ENCODE measurements around the gene TRAK2.
A peak's percentile ranks its signal among the peaks of the same experiment; 100 is the strongest.
"Not testable (repeated sequence)": the region's sequence is repeated elsewhere in the genome, so short reads cannot be mapped to it uniquely, and the experiment has no call there.

TRAK2 gene

GRCh38 chr2:201448061-201448460 is 3.2 kb downstream of the TRAK2 start:
- no peak for DNase-seq

- no peak for DNase-seq
Measured at GRCh38 chr2:201447086-201447485, 4.2 kb downstream of the TRAK2 start.

- no peak for DNase-seq
Measured at GRCh38 chr2:201444746-201445465, 6.4 kb downstream of the TRAK2 start.

GRCh38 chr2:201441409-201441808 is 9.8 kb downstream of the TRAK2 start:
- no peak for DNase-seq

- no peak for DNase-seq
Measured at GRCh38 chr2:201440182-201440581, 11.1 kb downstream of the TRAK2 start.

- not testable (repeated sequence) for DNase-seq
Measured at GRCh38 chr2:201439336-201439922, 11.8 kb downstream of the TRAK2 start.

GRCh38 chr2:201436141-201436540 is 15.1 kb downstream of the TRAK2 start:
- no peak for DNase-seq

GRCh38 chr2:201433394-201433995 is 17.8 kb downstream of the TRAK2 start:
- DNase-seq: no peak

GRCh38 chr2:201432621-201433393 is 18.5 kb downstream of the TRAK2 start:
- DNase-seq: peak; percentile 23

- no peak for DNase-seq
Measured at GRCh38 chr2:201432038-201432620, 19.1 kb downstream of the TRAK2 start.

GRCh38 chr2:201430839-201431238 is 20.4 kb downstream of the TRAK2 start:
- no peak for DNase-seq

GRCh38 chr2:201430322-201430721 is 20.9 kb downstream of the TRAK2 start:
- not testable (repeated sequence) for DNase-seq

GRCh38 chr2:201429835-201430234 is 21.4 kb downstream of the TRAK2 start:
- not testable (repeated sequence) for DNase-seq

- not testable (repeated sequence) for DNase-seq
Measured at GRCh38 chr2:201428366-201428765, 22.9 kb downstream of the TRAK2 start.

- no peak for DNase-seq
Measured at GRCh38 chr2:201425952-201426351, 25.3 kb downstream of the TRAK2 start.

- DNase-seq: peak; percentile 10
Measured at GRCh38 chr2:201420442-201421113, 30.7 kb downstream of the TRAK2 start.

GRCh38 chr2:201419986-201420385 is 31.3 kb downstream of the TRAK2 start:
- no peak for DNase-seq

GRCh38 chr2:201419057-201419635 is 32.1 kb downstream of the TRAK2 start:
- DNase-seq: no peak

GRCh38 chr2:201415149-201415548 is 36.1 kb downstream of the TRAK2 start:
- no peak for DNase-seq

GRCh38 chr2:201414099-201415023 is 36.9 kb downstream of the TRAK2 start:
- DNase-seq: no peak

GRCh38 chr2:201413552-201413951 is 37.7 kb downstream of the TRAK2 start:
- DNase-seq: no peak
